Ovary (tissue), 9 donors: Measurements from ENCODE around the gene MKLN1. TPM values are rescaled to one million over a fixed set of nuclear protein-coding genes. Genes with fewer than 3 reads are reported as not detected.
A peak's percentile ranks its signal among the peaks of the same experiment; 100 is the strongest.
"Not testable (repeated sequence)": the region's sequence is repeated elsewhere in the genome, so short reads cannot be mapped to it uniquely, and the experiment has no call there.

Experiments used
- DNase-seq, 5 donors: peaks; one replicate each; pipeline ENCODE4 v3.0.0-alpha.2; 2019 to 2020
- H3K27ac ChIP-seq, 2 donors: fragments of 200-600 bp; one replicate each; pipeline versions ENCODE4 v1.5.1 to v1.8.0; 2019 to 2022
- H3K27me3 ChIP-seq: fragments of 200-600 bp; one replicate; pipeline ENCODE4 v1.8.0; 2022
- H3K36me3 ChIP-seq: fragments of 200-600 bp; sonication (generic); one replicate; pipeline ENCODE4 v1.5.1; 2019
- H3K4me1 ChIP-seq: one replicate; pipeline ENCODE4 v1.8.1; 2013; ENCODE audit warnings: mild to moderate bottlenecking, moderate library complexity; ENCODE audit not compliant: insufficient read depth
- H3K4me3 ChIP-seq: fragments of 200-600 bp; sonication (generic); one replicate; pipeline ENCODE4 v1.5.1; 2017
- H3K9me3 ChIP-seq, 2 donors: fragments of 200-600 bp in 1 of 2; sonication (generic) in 1 of 2; one replicate each; pipeline versions ENCODE4 v1.5.1 to v1.8.1; 2013 to 2019; ENCODE audit warnings: mild to moderate bottlenecking in 1 of 2, moderate library complexity in 1 of 2
- CTCF ChIP-seq, 3 donors: fragments of 450-650 bp in 2 of 3; fragments of 200-600 bp in 1 of 3; IDR thresholded peaks; one replicate each; pipeline versions ENCODE4 v1.5.1 to v1.8.0; 2016 to 2022; ENCODE audit warnings: antibody characterized with exemption in 3 of 3, mild to moderate bottlenecking in 1 of 3
- EP300 ChIP-seq: sonication (generic); formaldehyde crosslinking; IDR thresholded peaks from one replicate; pipeline ENCODE4 v1.6.1; 2017; ENCODE audit warnings: antibody characterized with exemption
- POLR2A ChIP-seq: fragments of 450-650 bp; IDR thresholded peaks from one replicate; pipeline ENCODE4 v1.6.1; 2017; ENCODE audit warnings: antibody characterized with exemption, mild to moderate bottlenecking, moderate library complexity
- WGBS, 3 donors: extraction: QIAGEN DNeasy Blood & Tissue Kit in 1 of 3; methylation state at CpG; one replicate each; pipeline versions ENCODE4 v1.1.5 to v1.1.7; 2013 to 2017; 5-methylcytosine and 5-hydroxymethylcytosine counted together
- intact Hi-C, 4 donors: fragments of 100-400 bp; cut with DNase I; formaldehyde crosslinking; loops; one replicate each; pipeline versions ENCODE4 v1.11.0 to v1.15.1; 2022 to 2023
- polyA plus RNA-seq, 2 donors: library from polyadenylated mRNA; stranded (reverse); fragments of 200-250 nt in 1 of 2; fragments of 350-450 nt in 1 of 2; fragmentation: Illumina TruSeq in 1 of 2; extraction: RNeasy Lipid Tissue Mini Kit (QIAGEN cat#74804) in 1 of 2; gene quantifications; one replicate each; pipeline ENCODE4 v1.2.3, GENCODE V29; 2013 to 2014
- total RNA-seq, 7 donors: library from RNA; depleted of rRNA in 2 of 7; stranded (reverse); fragments of >200 nt in 2 of 7; fragmentation: NEBNext Ultra II Directional in 3 of 7; extraction: Animal tissue kit (Norgen Biotek cat#: 25700) in 3 of 7; gene quantifications; one replicate each; pipeline versions ENCODE4 v1.1.0 to v1.2.4, GENCODE V29; 2016 to 2023
- donor health status: DM: no; HTN: no; CAD: no; lungs with moderate emphysema.
- donor health status: DM: no; HTN: no; CAD: no.
- donor health status: Bipolar disorder and iron deficiency.
- donor health status: DM: yes; HTN: yes; CAD: no.
- donor health status: DM: no; HTN: no; CAD: no.
- donor health status: DM: yes; HTN: yes; CAD: no.

Gene MKLN1
- total and polyA plus RNA-seq, 9 donors = 12.7 to 87.1 (median 53.8) TPM

- no peak overlapping the region for H3K27ac ChIP-seq
- H3K9me3 ChIP-seq = no peaks in the 10 kb centered on the region
- H3K4me3 ChIP-seq = no peak overlapping the region
- peaks cover 2% of the 10 kb centered on the region for H3K4me1 ChIP-seq
- H3K36me3 ChIP-seq = no peaks in the 10 kb centered on the region
- peak in 1 of 5 donors; percentile 32 for DNase-seq
- intact Hi-C loops = loop anchor here in 1 of 4 donors (10.0 kb wide), 1 partner anchor 616 kb away; no protein-coding TSS in a partner anchor
- TF ChIP-seq POLR2A = no peak
- WGBS, 3 donors = 83 to 90% (median 86%) methylated on average over 9 of the region's 9 CpGs
- H3K27me3 ChIP-seq = no peaks in the 10 kb centered on the region
Measured at GRCh38 chr7:131511071-131511470, 183.4 kb downstream of the MKLN1 start.

- no peak for TF ChIP-seq CTCF (IDR thresholded peaks at IDR 0.05)
- TF ChIP-seq EP300 = no peak
- no peak for TF ChIP-seq POLR2A
- intact Hi-C loops = loop anchor here in 1 of 4 donors (10.0 kb wide), 1 partner anchor 617 kb away; no protein-coding TSS in a partner anchor
Measured at GRCh38 chr7:131511774-131512535, 184.3 kb downstream of the MKLN1 start.

DNA sequence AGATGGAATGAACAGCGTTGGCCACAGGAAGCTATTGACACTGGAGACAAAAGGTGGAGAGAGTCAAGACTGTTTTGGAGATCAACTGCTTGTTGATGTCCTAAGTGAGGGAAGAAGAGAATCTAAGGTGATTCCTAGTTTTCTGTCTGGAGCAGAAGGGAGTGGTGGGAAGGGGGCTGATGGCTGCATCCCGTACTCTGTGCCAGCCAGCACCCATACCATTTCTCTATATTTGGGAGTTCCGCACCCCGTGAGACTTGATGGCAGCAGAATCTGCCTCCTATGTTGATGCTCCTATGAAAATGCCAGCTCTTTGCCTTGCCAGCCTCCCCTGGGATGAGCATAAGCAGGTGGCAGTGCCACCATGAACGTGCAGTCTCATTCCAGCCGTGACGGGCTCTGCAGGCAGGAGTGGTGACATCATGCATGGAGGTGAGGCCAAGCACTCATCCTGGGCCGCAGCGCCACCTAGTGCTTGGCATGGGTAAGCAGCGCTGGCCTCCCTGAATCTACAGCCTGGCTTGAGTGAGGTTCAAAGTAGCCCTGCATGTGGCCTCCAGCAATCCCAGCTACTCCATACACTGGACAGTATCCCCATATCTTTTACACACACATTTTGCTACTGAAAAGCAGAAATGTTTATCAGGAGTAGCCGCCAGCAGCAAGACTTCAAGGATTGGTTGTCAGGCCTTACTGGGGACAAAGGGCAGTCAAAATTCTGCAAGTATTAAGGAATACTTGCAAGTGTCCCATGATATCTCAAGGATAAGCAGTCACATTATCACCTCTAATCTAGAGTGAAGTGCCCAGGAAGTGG is 185.8 kb downstream of the MKLN1 start:
- no peaks in the 10 kb centered on the region for H3K27me3 ChIP-seq
- H3K27ac ChIP-seq = no peak overlapping the region
- H3K36me3 ChIP-seq = no peaks in the 10 kb centered on the region
- DNase-seq = peak; percentile 82 to 89 (median 84)
- no peak for TF ChIP-seq POLR2A
- TF ChIP-seq EP300 = no peak
- TF ChIP-seq CTCF (IDR thresholded peaks at IDR 0.05) = peak; percentile 85 to 95 (median 86)
- intact Hi-C loops = loop anchor here in 1 of 4 donors (10.0 kb wide), 1 partner anchor 619 kb away; no protein-coding TSS in a partner anchor
- H3K4me3 ChIP-seq = no peak overlapping the region
- WGBS, 3 donors = 34 to 37% (median 35%) methylated on average over 11 of the region's 11 CpGs
- no peaks in the 10 kb centered on the region for H3K9me3 ChIP-seq
- H3K4me1 ChIP-seq = no peaks in the 10 kb centered on the region

More at GRCh38 chr7:131511774-131512535, 184.3 kb downstream of the MKLN1 start:
- H3K27ac ChIP-seq = no peak overlapping the region
- 65 to 74% (median 69%) methylated on average over 15 of the region's 15 CpGs for WGBS, 3 donors
- peak in 2 of 5 donors; percentile 42 to 52 for DNase-seq
- no peak overlapping the region for H3K4me3 ChIP-seq
- no peaks in the 10 kb centered on the region for H3K27me3 ChIP-seq
- no peaks in the 10 kb centered on the region for H3K9me3 ChIP-seq
- H3K36me3 ChIP-seq = no peaks in the 10 kb centered on the region
- peaks cover 2% of the 10 kb centered on the region for H3K4me1 ChIP-seq

DNA sequence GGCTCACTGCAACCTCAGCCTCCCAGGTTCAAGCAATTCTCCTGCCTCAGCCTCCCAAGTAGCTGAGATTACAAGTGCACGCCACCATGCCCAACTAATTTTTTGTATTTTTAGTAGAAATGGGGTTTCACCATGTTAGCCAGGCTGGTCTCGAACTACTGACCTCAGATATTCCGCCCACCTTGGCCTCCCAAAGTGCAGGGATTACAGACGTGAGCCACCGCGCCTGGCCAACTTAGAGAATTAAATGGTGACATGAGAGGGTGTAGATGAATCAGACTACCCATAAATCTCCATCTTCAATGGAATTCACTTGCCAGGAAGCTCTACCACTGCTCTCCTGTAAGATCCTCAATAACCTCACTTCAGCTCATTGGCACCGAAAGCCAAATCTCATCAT is 187.8 kb downstream of the MKLN1 start:
- H3K4me3 ChIP-seq, H3K27ac ChIP-seq, H3K36me3 ChIP-seq, H3K9me3 ChIP-seq, H3K4me1 ChIP-seq, H3K27me3 ChIP-seq: not testable (repeated sequence)
- 89 to 97% (median 92%) methylated on average over 7 of the region's 7 CpGs for WGBS, 3 donors
- intact Hi-C loops = loop anchor here in 1 of 4 donors (10.0 kb wide), 1 partner anchor 621 kb away; no protein-coding TSS in a partner anchor
- peak in 1 of 5 donors; percentile 3 for DNase-seq

GRCh38 chr7:131517218-131517923 is 189.7 kb downstream of the MKLN1 start:
- no peak overlapping the region for H3K27ac ChIP-seq
- no peaks in the 10 kb centered on the region for H3K36me3 ChIP-seq
- H3K27me3 ChIP-seq = no peaks in the 10 kb centered on the region
- no peaks in the 10 kb centered on the region for H3K9me3 ChIP-seq
- peaks cover 1% of the 10 kb centered on the region for H3K4me1 ChIP-seq
- peak in 1 of 5 donors; percentile 2 for DNase-seq
- no peak overlapping the region for H3K4me3 ChIP-seq
- 89 to 92% (median 89%) methylated on average over 19 of the region's 19 CpGs for WGBS, 3 donors
- intact Hi-C loops = loop anchor here in 1 of 4 donors (10.0 kb wide), 1 partner anchor 623 kb away; no protein-coding TSS in a partner anchor
- no peak for TF ChIP-seq POLR2A
- TF ChIP-seq EP300 = no peak
- TF ChIP-seq CTCF (IDR thresholded peaks at IDR 0.05) = no peak
